ENCODE data around the gene POLR3H.
A peak's percentile ranks its signal among the peaks of the same experiment; 100 is the strongest.
"Not testable (repeated sequence)": the region's sequence is repeated elsewhere in the genome, so short reads cannot be mapped to it uniquely, and the experiment has no call there.

The POLR3H gene

GRCh38 chr22:41543854-41544670, at the start of gene POLR3H:
Gene POLR3H, minus strand, starts transcription at chr22:41544470. Its CDS starts 369 bp downstream, at chr22:41544101.
- peak; percentile 98 for DNase-seq (ENCODE audit: low spot score)

GRCh38 chr22:41593336-41593960, 49.2 kb upstream of the POLR3H start:
- DNase-seq (ENCODE audit: low spot score) = not testable (repeated sequence)

- peak; percentile 100 for DNase-seq (ENCODE audit: low spot score)
These were observed 45.3 kb upstream of the POLR3H start, which contains the start of gene PMM1 for GRCh38 chr22:41589391-41590241. Gene PMM1, minus strand, starts transcription at chr22:41589840. Its CDS starts 35 bp downstream, at chr22:41589805.

GRCh38 chr22:41587347-41587723, 43.1 kb upstream of the POLR3H start:
- no peak for DNase-seq (ENCODE audit: low spot score)

DNA sequence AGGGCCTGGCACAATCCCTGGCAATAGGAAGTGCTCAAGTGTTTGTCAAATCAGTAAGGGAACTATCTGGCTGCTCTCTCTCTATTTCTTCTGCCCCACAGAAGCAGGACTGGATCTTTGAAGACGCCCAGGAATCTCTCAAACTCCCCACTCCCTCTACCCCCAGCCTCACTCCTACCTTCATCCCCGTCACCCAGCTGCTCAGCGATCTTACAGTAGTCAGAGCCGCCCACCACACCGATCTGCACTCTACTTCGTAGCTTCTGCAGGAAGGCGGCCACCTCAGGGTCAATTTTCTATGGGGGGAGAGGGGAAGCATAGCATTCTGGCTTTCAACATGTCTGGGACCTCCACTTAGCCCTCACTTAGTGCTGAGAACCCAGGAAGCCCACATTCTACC, 41.6 kb upstream of the POLR3H start:
- no peak for DNase-seq (ENCODE audit: low spot score)

DNA sequence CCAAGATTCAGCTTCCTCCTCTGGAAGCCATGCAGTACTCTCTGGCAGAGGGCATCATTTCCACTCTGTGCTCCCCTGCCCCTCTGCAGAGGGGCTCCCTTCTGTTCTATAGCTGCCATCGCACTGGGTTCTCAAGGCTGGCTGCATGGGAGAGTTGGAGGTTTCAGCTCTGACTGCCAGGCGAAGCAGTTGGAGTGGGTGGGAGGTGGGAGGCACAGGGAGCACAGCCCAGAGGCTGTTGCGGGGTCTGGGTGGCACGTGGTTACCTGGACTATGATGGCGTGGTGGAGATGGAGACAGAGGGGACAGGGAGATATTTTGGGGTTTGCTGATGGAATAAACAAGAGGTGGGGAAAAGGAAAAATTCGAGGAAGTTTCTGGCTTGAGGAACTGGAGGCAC, 40.6 kb upstream of the POLR3H start:
- DNase-seq (ENCODE audit: low spot score) = no peak

- DNase-seq (ENCODE audit: low spot score) = no peak
These were observed 38.4 kb upstream of the POLR3H start for GRCh38 chr22:41582694-41583093.

DNA sequence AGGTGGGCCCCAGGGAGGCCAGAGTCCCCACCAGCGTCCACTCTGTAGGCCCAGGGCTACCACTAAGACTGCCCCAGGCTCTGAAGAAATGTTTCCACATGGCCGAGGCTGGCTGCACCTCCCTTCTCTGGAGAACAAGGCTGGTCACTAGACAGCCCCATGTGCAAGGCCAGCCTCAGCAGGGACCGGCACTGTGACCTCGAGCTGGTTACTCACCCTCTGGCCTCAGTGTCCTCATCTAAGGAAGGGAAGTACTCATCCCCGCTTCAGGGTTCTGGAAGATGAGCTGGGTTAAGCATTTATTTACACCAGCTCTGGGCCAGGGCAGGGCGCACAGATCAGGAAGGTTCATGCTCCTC, 35.7 kb upstream of the POLR3H start:
- DNase-seq (ENCODE audit: low spot score) = no peak

GRCh38 chr22:41579297-41579996, 35.2 kb upstream of the POLR3H start:
- no peak for DNase-seq (ENCODE audit: low spot score)

GRCh38 chr22:41578818-41579217, 34.5 kb upstream of the POLR3H start:
- no peak for DNase-seq (ENCODE audit: low spot score)

GRCh38 chr22:41578114-41578513, 33.8 kb upstream of the POLR3H start:
- DNase-seq (ENCODE audit: low spot score) = no peak

DNA sequence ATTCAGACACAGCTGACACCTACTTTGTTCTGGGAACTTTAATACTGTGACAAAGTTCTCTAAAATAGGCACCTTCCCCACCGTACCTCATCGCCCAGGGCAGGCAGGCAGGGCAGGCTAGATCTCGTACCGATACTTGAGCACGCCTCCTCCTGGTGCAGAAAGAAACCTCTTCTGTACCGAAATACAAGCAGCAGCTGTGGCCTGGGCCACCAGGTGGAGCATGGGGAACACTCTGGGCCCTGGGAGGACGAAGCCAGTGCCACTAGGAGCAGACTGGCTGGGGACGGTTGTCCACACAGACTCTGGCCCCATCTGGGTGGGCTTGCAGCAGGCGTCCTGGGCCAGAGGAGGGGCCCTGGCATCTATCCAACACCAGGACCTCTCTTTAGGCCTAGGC, 32.6 kb upstream of the POLR3H start:
- peak; percentile 81 for DNase-seq (ENCODE audit: low spot score)

GRCh38 chr22:41575533-41575932, 31.3 kb upstream of the POLR3H start:
- no peak for DNase-seq (ENCODE audit: low spot score)

- DNase-seq (ENCODE audit: low spot score) = no peak
These were observed 30.6 kb upstream of the POLR3H start for GRCh38 chr22:41574847-41575381.

DNA sequence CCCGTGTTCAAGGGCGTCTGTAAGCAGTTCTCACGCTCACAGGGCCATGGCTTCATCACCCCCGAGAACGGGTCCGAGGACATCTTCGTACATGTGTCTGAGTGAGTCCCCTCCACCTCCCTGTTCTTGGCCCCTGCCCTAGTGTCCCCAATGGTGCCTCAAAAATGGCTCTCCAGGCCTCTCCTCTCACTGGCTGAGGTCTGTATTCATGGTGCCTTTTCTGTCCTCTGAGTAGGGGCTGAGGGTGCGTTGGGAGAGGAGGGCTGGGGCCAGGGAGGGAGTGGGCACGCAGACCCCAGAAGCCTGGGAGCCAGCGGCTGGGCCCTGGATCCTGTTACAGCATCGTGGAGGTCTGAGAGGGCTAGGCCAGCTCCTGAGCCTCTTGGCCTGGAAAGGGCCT, 29.4 kb upstream of the POLR3H start:
- DNase-seq (ENCODE audit: low spot score) = no peak

GRCh38 chr22:41572305-41572704, 28.0 kb upstream of the POLR3H start:
- DNase-seq (ENCODE audit: low spot score) = not testable (repeated sequence)

- no peak for DNase-seq (ENCODE audit: low spot score)
These were observed 27.5 kb upstream of the POLR3H start for GRCh38 chr22:41571786-41572185.

- DNase-seq (ENCODE audit: low spot score) = no peak
These were observed 26.0 kb upstream of the POLR3H start for GRCh38 chr22:41570221-41570620.

DNA sequence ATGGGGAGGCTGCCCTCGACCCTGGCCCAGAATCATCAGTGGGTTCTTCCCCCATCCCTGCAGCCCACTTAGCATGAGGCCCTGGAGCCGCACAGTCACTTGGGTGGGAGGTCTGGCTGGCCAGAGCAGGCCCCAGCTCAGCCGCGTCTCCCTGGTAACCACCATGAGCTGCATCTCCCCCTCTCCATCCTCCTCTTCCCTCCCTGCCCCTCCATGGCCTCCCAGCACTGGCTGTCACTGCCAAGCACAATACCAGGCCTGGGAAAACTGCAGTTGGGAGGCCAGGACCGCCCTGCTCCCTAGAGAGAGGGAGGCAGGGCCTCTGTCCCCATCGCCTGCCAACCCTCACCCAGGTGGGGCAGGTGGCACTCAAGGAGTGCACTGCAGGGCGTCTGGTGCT, 24.5 kb upstream of the POLR3H start:
- DNase-seq (ENCODE audit: low spot score) = no peak

DNA sequence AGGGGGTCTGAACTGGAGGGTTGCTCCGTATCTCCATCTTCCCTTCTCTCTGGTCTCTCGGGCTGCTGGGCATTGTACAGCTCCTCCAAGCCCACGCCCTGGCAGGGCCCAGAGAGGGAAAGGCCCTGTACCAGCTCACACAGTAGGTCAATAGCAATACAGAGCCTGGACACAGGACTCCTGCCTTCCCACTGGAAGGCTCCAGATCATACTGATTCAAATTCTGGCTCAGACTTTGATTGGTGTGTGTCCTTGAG, 23.2 kb upstream of the POLR3H start:
- DNase-seq (ENCODE audit: low spot score) = no peak

GRCh38 chr22:41565403-41566054, 21.3 kb upstream of the POLR3H start:
- no peak for DNase-seq (ENCODE audit: low spot score)

GRCh38 chr22:41564563-41564962, 20.3 kb upstream of the POLR3H start:
- DNase-seq (ENCODE audit: low spot score) = no peak

Data from ecto neural progenitor cell (in vitro differentiated cells).